DMS79 (cell line): ENCODE data around the gene MYLIP.
"Not testable (repeated sequence)": the region's sequence is repeated elsewhere in the genome, so short reads cannot be mapped to it uniquely, and the experiment has no call there.

ENCODE experiments used
- DNase-seq: peaks from one replicate; lab custom pipeline; 2025; lab: John Stamatoyannopoulos, UW

The MYLIP gene

DNA sequence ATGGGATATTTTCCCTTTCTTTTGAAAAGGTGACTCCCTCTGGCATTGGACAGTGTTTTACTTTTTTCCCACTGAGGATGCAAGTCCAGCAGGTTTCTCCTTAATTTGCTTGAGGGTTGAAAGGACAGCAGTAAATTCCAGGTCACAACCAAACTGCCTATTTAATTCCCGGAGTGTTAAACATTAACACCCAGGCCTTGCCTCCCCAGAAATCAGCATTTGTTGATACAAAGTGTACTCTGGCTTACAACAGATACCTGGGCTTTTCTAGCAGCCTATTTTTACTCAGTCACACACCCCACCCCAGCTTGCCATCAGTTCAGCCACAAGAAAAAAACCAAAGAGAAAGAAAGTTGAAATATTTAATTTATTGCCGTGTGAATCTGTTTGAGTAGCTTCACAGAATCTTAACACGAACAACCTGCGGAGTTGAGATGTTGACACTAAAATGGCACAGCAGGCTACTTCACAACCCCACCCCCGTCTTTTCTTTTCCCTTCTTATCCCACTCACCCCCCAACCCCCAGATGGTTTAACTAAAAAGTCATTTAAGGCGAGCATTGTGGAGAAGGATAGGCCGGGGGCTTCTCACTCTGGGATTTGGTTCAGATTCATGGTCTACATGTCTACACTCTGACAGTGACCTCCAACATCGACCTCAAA lies 45.7 kb downstream of the MYLIP start:
- no peak for DNase-seq

DNA sequence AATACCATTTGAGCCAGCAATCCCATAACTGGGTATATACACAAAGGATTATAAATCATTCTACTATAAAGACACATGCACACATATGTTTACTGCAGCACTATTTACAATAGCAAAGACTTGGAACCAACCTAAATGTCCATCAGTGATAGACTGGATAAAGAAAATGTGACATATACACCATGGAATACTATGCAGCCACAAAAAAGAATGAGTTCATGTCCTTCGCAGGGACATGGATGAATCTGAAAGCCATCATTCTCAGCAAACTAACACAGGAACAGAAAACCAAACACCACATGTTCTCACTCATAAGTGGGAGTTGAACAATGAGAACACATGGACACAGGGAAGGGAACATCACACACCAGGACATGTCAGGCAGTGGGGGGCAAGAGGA lies 47.7 kb downstream of the MYLIP start:
- DNase-seq, result not testable (repeated sequence)

DNA sequence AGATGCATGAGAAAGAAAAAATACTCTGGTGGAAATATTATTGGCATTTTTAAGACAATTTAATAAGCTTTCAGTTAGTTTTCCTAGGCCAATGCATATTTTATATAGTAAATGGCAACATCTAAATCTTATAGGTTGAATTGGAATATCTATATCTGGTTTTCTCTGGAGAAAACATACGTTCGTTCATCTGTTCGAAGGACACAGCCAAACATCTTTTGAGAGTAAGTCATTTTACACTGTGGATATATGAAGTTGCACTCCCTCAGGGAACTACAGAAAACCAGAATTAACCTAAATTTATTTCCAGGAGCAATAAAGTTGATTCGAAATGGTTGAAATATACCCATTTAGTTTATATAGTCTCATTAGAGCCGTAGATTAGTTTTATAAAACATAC lies 49.0 kb downstream of the MYLIP start:
- no peak for DNase-seq

DNA sequence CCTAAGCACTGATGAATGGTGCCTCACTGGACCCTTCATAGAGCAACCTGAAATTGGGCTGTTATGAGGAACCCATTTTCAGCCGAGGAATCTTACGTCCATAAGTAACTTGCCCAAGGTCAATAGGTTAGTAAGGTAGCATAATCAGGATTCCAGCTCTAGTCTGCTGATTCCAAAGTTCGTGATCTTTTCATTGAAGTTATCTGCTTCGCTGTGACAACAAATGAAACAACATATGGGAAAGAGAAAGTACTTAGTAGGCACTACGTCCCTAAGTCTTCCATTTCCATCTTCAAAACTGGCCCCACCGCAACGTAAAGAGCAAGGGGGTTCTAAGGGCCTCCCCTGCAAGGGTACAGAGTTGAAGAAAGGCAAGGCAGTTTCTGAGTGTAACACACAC lies 49.5 kb downstream of the MYLIP start:
- DNase-seq, result no peak

- DNase-seq, result no peak
Observed at GRCh38 chr6:16179063-16179462, 50.2 kb downstream of the MYLIP start.

DNA sequence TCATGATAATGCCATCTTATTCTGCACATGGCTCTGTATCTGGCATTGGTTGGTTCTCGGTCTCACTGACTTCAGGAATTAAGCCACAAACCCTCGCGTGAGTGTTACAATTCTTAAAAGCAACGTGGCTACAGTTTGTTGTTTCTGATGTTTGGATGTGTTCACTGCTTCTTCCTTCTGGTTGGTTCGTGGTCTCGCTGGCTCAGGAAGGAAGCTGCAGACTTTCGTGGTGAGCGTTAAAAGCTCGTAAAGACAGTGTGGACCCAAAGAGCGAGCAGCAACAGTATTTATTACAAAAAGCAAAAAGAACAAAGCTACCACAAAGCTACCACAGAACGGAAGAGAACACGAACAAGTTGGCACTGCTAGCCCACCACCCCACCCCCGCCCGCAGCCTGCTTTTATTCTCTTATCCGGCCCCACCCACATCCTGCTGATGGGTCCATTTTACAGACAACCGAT lies 51.1 kb downstream of the MYLIP start:
- no peak for DNase-seq

GRCh38 chr6:16180696-16181438 lies 52.0 kb downstream of the MYLIP start:
- no peak for DNase-seq

DNA sequence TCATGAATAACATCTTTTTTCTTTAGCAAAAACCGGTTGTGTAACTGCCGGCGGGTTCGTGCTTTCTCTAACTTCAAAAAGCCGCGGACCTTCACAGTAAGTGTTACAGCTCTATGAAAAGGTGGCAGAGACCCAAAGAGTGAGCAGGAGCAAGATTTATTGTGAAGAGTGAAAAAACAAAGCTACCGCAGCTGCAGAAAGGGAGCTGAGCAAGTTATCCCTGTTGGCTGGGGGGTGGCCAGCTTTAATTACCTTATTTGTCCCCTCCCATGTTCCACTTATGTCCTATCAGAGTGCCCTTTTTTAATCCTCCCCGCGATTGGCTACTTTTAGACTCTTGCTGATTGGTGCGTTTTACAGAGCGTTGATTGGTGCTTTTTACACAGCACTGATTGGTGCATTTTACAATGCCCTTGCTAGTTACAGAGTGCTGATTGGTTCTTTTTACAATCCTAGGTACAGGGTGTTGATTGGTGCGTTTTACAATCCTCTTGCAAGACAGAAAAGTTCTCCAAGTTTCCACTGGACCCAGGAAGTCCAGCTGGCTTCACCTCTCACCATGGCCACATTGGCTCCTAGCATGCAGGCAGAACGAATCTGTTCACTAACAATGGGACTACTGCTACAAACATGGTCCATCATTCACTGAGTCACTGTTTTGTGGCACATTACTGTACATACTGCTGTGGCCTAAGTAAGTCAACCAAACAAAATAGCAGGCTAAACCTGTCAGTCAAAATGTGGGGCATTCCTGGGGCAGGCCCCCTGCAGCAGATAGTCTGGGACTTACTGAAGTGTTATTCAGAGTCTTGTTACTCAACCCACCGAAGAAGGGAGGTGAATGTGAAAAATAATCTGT lies 52.8 kb downstream of the MYLIP start:
- no peak for DNase-seq

DNA sequence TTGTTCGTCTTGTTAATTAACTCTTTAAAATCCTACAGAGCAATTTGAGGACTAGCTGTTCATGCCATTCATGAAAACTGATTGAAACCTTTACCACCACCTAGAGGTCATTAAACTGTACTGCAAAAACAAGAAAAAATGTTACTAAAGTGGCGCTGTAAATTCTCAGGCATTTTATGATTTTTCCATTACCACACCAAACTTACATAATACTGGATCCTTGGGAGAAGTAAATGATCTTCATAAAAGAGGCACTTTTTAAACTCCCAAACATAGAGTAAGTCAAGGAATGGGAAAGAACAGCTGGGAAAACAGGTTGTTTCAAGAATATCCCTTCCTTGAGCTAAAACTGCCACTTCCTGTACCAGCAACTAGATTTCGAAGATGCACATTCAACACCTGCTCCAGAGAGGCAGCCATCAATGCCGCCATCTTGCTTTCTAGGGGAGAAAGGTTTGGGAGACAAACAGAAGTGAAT lies 54.3 kb downstream of the MYLIP start:
- no peak for DNase-seq

DNA sequence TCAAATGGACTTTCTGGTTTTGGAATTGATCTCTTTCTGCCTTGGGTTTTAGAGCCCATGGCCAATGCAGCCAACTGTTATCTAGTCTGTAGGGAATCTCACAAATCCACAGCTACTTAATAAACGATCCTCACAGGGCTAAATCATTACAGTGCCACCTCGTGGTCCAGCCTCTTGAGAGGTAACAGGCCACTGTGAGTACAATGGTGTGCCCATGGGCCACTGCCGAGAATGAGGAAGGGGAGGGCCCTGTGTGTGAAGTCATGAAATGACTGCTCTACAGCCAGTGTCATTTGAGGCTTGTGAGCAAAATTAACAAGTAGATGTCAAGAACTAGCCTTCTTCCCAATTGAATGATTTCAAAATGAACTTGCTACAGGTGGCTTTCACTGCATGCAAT lies 55.2 kb downstream of the MYLIP start:
- DNase-seq, result no peak

DNA sequence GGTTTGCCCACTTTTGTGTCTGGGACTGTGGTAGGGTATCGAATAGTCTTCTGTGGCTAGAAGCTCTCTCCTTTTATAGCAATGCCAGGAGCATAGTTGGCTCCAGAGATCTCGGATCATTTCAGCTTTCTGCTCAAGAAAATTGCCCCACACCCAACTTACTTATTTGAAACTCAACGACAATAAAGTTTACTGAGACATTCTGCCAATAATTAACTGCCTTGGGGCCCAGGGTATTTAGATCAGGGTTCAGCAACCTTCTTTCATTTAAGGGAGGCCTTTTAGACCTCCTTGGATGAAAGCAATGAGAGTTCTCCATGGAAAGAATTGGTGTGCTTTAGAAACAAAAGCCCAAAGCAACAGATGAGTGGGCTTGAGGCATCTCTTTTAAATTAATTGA lies 55.7 kb downstream of the MYLIP start:
- DNase-seq, result no peak

- no peak for DNase-seq
Observed at GRCh38 chr6:16187176-16187575, 58.3 kb downstream of the MYLIP start.

GRCh38 chr6:16190214-16190613 lies 61.3 kb downstream of the MYLIP start:
- DNase-seq, result no peak

GRCh38 chr6:16196260-16196983 lies 67.5 kb downstream of the MYLIP start:
- DNase-seq, result no peak

- no peak for DNase-seq
Observed at GRCh38 chr6:16196984-16197546, 68.2 kb downstream of the MYLIP start.
